Measurements from ENCODE around the gene FRMPD1.

GRCh38 chr9:37618817-37619216 lies 31.9 kb upstream of the FRMPD1 start:
- no peak for TF ChIP-seq POLR2AphosphoS5 (IDR thresholded peaks at IDR 0.05; ENCODE audit: low read depth, low read length)
- TF ChIP-seq TAF1 (IDR thresholded peaks at IDR 0.05; ENCODE audit: low read depth, low read length), result no peak
- TF ChIP-seq POLR2A (IDR thresholded peaks at IDR 0.05; ENCODE audit: low read depth, low read length), result no peak
- no peak for TF ChIP-seq PAX5 (IDR thresholded peaks at IDR 0.05; ENCODE audit: insufficient read depth, low read length, severe bottlenecking)
- no peak for TF ChIP-seq SPI1 (IDR thresholded peaks at IDR 0.05; ENCODE audit: low read depth, low read length)
- no peak for TF ChIP-seq POU2F2 (IDR thresholded peaks at IDR 0.05; ENCODE audit: low read depth, low read length)
